Upper lobe of left lung (tissue), 4 donors: Measurements from ENCODE around the gene SERPINA1.

Source experiments
- POLR2A ChIP-seq, 4 donors: fragments of 450-650 bp; IDR thresholded peaks; one replicate each; pipeline ENCODE4 v1.5.1; 2016 to 2017; ENCODE audit warnings: antibody characterized with exemption in 4 of 4, mild to moderate bottlenecking in 2 of 4
- POLR2AphosphoS5 ChIP-seq, 2 donors: sonication (generic); formaldehyde crosslinking; IDR thresholded peaks; one replicate each; pipeline ENCODE4 v1.5.1; 2017; ENCODE audit warnings: antibody characterized with exemption in 2 of 2
- TF ChIP-seq, protein P1 (sequence below), 6 experiments: fragments of 450-650 bp in 4 of 6; fragments of 200-600 bp in 2 of 6; sonication (generic) in 2 of 6; IDR thresholded peaks; one replicate each; pipeline ENCODE4 v1.5.1; 2016 to 2019; ENCODE audit warnings: antibody characterized with exemption in 6 of 6

DNA sequence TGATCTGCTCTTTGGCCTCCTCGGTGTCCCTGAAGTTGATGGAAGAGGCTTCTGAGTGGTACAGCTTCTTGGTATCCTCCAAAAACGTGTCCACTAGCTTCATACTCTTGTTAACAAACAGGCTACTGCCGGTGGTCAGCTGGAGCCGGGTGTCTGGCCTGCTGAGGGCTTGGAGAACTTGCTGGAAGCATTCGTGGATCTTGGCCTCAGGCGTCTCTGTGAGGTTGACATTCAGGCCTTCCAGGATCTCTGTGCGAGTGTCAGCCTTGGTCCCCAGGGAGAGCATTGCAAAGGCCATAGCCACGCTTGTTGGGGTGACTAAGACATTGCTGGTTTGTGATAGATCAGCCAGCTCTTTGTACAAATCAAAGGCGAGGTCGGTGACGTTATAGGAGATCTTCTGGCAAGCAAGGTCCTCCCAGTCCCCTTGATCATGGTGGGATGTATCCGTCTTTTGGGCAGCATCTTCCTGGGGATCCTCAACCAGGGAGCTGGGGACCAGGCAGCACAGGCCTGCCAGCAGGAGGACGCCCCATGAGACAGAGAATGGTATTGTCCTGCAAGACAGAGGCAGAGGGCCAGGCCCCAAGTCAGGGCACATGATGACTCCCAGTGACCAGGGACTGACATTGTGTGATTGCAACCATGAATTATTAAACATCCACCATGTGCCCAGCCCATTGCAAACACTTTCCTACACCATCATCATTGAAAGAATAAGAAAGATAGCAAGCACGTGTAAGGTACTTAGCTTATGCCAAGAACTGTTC lies 22.1 kb downstream of the SERPINA1 start, which contains the start of gene SERPINA2:
- TF ChIP-seq, protein P1, sequence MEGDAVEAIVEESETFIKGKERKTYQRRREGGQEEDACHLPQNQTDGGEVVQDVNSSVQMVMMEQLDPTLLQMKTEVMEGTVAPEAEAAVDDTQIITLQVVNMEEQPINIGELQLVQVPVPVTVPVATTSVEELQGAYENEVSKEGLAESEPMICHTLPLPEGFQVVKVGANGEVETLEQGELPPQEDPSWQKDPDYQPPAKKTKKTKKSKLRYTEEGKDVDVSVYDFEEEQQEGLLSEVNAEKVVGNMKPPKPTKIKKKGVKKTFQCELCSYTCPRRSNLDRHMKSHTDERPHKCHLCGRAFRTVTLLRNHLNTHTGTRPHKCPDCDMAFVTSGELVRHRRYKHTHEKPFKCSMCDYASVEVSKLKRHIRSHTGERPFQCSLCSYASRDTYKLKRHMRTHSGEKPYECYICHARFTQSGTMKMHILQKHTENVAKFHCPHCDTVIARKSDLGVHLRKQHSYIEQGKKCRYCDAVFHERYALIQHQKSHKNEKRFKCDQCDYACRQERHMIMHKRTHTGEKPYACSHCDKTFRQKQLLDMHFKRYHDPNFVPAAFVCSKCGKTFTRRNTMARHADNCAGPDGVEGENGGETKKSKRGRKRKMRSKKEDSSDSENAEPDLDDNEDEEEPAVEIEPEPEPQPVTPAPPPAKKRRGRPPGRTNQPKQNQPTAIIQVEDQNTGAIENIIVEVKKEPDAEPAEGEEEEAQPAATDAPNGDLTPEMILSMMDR (IDR thresholded peaks at IDR 0.05) = no peak
- TF ChIP-seq POLR2AphosphoS5 (IDR thresholded peaks at IDR 0.05) (no peak), POLR2A (IDR thresholded peaks at IDR 0.05) (no peak)
